ENCODE data around the gene KLF6.
A peak's percentile ranks its signal among the peaks of the same experiment; 100 is the strongest.

KLF6 gene

DNA sequence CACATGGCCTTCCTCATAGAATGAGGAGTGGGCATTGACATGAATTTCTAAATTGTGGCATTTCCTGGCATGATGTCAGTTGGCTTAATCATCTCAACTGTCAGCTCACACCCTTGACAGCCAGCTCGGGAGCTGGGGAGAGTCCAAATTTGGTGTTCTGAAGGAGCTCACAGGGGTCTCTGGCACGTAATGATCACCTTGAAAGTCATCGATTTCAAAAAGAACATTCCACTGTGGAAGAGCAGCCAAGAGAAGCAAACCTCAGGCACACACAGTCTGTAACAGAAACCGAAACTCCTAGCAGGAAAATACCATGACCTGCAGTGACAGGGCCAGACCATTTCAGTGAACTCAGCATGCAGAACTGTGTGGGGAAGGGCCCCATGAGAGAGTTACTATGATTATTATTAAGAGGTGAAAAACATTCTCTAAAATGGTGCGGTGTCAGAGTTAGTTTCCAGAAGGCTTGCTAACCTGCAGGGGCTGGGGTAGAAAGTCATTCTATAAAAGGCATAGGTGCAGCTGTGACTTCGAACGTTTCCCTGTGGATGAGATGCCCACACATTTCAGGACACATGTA is 26.4 kb upstream of the KLF6 start:
- DNase-seq (ENCODE audit: low read depth), result peak; percentile 59

DNA sequence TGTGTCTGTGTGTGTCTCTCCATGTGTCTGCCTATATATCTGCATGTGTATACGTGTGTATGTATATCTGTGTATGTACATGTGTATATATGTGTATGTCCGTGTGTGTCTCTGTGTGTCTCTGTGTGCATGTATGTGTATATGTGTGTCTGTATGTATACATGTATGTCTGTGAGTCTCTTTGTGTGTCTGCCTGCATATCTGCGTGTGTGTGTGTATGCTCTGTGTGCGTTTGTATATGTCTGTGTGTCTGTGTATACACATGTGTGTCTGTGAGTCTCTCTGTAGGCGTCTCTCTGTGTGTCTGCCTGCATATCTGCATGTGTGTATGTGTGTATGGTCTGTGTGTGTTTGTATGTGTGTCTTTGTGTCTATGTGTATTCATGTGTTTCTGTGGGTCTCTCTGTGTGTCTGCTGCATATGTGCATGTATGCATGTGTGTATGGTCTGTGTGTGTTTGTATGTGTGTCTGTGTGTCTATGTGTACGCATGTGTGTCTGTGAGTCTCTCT is 23.7 kb upstream of the KLF6 start:
- no peak for DNase-seq (ENCODE audit: low read depth)

DNA sequence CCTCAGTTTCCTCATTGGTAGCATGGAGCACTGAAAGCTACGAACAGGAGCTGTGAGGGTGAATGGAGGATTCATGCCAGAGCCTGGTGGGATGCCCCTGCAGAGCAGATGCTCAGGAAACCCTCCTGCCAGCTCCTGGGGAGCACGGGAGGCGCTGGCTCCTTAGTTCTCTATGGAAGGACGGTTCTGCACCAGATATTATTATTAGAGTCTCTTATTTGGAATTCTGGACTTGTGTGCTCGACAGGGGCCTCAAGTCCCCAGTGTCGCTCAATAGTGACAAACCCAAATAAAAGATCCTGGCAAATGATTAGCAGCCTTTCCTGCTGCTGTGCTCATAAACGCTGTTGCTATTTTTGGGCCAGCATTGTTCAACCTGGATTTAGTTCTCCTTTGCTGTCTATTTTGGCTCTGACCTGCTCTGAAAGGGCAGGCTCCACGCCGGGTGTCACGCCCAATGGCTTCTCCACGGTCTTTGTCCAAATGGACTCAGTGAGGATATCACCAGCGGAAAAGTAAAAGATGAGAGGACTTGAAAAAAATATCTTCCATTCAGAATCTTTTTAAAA is 23.0 kb upstream of the KLF6 start:
- no peak for DNase-seq (ENCODE audit: low read depth)

DNA sequence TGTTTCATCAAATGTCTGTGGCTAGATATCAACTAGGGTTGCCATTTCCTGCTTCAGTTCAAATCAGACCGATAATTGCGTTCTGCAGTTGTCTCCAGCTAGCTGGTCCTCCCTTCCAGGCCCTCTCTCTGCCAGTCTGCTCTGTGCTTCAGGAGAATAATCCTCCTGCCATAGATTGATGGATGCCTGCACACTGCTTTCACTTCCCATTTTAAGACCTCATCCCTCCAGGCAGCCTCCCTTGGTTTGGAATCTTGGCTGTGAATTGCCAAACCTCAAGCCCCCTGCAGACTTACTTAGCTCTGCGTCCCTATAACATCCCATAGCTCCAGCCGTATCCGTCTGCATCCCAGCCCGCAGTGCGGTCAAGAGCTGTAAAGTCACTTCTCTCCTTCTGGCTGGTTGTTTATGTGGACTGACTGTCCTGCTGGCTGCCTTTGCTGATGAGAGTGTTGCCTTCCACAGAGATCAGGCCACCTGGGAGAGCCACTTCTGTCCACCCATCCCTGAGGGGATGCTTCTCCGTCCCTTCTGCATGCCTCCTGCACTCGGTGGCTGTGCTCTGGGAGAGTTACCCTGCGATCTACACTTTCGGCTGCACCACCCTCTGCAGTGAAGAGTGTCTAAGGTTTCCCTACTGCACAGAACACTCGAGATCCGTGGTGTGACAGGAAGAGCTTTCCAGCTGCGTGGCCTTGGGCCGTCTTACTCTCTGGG is 22.4 kb upstream of the KLF6 start:
- no peak for DNase-seq (ENCODE audit: low read depth)

DNA sequence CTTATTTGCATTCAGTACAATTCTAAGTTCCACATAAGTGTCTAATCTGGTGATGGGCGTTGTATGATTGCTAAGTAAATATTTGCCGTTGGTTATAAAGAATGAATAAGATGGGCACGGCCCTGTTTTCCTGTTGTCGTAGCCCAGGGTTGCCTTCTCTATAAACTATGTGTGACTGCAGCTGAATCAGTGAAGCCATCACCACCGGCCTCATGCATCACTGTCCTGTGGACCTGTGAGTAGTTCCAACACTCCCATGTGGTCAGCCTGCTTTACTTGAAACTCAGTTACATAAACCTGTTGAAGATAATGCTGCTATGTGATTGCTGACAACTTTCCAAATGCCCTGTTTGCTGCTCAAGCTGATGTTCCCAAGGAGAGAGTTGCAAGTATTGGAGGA is 21.6 kb upstream of the KLF6 start:
- DNase-seq (ENCODE audit: low read depth), result peak; percentile 80

DNA sequence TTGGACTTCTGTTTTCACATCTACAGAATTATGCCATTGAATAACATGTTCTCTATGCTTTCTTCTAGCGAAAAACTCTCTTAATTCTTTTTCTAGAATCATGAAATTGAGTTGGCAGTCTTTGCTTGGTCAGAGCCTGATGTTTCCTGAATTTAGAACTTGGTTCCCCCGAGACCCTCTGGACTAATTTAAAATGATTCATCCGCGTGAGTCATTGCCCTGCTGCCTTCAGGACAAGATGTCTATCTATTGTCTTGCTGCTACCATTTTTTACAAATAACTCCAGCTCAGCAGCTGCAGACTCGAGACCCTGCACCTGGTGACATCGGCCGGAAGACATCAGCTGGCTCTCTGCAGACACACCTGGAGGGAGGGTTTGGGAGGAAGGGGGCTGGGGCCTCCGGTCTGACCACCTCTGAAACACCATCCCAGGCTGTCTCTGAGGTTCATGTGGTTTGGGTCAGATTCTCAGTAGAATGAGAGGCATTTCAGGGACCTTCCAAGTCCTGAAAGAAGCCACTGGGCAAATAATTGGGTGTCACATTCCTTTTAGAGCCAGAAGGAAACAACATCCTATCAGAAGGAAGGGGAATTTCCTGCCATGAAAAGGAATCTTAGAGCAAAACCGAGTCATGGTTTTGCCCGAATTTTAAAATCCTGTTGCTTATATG is 20.9 kb upstream of the KLF6 start:
- DNase-seq (ENCODE audit: low read depth), result peak; percentile 96

DNA sequence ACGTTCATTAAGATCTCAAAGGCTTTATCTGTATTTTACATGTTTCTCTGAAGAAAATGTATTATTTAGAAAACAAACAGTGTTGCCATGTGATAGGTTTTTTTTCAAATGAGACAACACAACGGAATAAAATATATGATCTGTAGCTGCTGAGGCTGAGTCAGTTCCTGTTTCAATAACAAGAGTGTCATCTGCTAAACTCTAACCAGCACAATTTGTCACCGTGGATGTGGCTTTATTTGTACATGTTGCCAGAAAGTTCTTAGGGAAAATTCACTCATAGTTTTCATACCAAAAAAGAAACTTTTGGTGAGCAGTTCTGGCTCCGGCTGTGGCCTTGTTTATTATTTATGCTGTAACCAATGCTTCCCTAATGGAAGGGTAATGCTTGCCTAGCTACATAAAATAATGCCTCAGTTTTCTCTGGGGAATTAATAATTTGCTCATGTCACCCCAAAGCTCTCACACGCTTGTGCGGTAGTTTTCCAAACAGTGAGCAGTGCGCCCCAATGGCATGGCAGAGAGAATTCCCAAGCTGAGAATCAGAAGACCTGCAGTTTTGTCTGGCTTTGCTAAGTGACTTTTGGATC is 20.3 kb upstream of the KLF6 start:
- DNase-seq (ENCODE audit: low read depth), result peak; percentile 81

DNA sequence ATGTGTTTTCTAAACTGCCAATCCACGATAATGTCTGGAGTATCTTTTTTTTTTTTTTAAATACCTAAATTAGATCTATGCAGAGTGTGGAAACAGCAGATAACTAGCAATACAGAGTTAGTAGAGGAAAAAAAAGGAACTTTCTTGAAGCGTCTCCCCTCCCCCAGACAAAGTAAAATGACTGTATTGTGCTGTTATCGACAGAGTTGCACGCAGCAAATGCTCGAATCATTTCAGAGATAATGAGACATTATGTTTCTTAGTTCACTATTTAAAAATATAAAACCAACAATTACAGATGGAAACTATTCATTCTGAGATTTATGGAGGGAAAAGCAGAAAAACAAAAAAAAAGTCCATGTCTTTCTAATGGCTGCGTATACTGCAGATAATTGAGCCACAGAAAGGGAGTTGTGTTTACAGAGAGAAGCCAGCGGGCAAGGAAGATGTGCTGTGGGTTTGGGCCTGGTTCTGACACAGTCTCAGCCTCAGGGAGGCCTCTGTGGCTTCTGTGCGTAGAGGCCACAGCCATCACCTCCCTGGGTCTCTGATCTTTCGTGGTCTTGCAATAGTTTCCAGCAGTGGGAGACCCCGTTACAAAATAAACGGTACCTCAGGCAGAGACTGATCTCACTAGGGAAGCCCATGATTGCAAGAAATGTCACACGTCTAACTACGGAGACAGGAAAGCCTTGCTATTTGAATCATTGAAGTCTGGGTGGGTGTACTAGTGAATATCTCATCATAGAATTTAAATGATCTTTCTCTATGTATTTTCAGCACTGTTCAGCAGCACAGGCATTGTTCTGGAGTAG is 19.1 kb upstream of the KLF6 start:
- no peak for DNase-seq (ENCODE audit: low read depth)

DNA sequence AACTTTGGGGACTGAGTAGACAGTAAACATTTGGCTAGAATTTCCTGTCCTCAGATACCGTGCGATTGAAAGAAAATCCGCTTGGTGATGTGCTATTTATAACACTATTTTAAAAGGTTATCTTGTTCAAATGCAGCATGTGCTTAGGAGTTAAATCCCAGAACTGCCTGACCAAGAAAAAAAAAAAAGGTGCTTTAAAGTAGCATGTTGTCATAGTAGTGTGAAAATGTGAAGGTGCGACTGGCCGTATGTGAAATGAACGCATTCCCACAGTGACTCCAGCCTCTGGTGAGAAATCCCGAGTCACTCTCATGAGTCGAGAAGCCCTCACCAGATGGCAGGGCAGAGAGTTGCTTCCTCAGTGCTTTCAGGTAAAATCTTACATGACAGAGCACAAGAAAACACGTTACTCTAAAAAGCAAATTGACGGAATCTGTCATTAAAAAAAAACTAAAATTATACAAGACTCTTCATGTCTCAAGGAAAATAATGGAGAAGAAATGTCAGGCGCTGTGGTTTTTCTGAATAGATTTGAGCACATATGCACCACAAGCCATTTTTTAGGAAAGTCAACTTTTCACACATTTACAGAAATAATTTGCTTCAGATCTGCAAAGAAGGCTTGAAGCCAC is 18.4 kb upstream of the KLF6 start:
- no peak for DNase-seq (ENCODE audit: low read depth)

DNA sequence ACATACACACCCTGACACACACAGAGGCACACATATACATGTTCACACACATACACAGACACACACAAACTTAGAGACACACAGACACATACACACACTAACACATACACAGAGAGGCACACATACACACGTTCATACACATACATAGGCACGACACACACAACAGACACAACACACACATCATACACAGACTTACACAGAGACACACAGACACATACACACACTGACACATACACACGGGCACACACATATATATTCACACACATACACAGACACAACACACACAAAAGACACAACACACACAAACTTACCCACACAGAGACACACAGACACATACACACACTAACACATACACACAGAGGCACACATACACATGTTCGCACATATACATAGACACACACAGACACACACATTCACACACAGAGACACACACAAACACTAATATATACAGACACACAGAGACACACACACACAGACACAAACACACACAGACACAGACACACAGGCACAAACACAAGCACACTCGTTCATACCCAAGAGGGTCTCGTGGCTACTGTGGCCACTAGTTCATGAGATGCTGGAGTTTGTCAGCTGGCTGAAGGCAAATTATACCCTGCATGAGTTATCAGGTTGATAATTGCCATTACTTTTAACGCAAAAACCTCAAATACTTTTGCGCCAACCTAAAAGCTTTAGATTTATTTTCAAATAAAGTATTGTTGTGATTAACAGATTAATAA is 17.7 kb upstream of the KLF6 start:
- no peak for DNase-seq (ENCODE audit: low read depth)

DNA sequence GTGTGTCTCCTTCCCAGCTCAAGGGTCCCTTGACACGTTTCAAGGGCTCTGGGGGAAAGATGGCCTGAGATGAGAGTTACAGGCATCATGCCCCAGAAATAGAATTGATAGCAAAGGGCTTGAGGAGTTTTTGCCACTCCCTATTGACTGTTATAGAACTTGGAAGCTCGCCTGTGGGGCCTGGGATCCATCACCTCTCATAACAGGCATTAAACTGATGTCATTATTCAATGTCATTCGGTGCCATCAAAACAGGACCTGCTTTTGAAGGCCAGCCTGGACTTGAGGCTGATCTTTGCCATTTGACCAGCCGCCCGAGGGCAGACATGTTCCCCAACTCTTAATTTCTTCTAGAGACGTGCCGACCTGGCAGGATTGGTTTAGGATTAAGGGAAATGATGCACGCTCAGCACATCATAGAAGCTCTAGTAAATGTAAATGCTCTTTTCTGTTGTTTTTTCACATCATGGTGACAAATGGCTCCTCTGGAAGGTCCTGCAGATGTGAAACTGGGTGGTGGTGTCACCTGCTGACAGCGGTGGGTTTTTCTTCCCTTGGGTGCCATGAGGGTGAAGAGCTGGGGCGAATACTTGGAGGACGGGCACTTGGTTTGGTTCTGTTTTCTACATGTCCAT is 16.7 kb upstream of the KLF6 start:
- no peak for DNase-seq (ENCODE audit: low read depth)

DNA sequence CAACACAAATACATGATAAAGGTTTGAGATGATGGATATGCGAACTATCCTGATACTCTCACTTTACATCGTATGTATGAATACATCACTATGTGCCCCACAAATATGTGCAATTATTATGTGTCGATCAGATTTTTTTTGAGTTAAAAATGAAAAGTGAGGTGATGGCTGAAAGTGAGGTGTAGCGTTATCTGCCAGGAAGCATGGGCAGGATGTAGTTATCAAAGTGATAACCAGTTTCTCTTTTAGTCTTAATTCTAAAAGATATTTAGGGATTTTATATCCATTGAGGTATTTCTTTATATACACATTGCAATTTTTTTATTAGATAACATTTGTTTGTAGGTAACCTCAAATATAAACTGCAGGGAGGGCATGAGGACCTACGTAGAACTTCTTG is 15.6 kb upstream of the KLF6 start:
- no peak for DNase-seq (ENCODE audit: low read depth)

DNA sequence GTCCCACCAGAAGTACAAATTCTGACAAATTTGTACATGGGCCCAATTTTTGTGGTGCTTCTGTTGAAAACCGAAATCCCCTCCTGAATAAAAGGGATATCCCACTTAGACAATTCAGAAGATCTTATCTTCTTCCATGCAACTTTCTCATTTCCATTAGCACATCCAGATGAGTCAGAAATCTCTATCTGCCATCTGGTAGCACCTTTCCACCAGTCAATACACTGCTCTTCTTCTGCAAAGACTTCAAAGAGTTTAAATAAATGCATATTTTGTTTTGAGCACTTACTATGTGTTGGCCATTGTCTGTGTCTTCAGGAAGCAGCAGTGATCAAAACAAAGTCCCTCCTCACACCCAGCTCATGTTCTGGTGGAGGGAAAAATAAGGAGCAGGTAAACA is 12.7 kb upstream of the KLF6 start:
- DNase-seq (ENCODE audit: low read depth), result no peak

DNA sequence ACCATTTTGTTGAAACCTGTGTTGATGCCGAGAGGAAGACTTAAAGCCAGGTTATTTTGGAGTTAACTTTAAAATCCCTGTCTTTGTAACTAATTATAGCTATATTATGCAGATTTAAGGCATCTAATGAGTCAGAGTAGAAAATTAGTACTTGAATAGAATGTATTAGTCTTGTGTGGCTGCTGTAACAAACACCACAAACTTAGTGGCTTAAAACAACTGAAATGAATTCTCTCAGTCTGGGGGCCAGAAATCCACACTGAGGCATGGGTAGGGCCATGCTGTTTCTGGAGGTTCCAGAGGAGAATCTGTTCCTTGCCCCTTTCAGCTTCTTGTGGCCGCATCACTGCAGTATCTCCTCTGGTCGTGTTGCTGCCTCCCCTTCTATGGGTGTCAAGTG is 8.5 kb upstream of the KLF6 start:
- no peak for DNase-seq (ENCODE audit: low read depth)

DNA sequence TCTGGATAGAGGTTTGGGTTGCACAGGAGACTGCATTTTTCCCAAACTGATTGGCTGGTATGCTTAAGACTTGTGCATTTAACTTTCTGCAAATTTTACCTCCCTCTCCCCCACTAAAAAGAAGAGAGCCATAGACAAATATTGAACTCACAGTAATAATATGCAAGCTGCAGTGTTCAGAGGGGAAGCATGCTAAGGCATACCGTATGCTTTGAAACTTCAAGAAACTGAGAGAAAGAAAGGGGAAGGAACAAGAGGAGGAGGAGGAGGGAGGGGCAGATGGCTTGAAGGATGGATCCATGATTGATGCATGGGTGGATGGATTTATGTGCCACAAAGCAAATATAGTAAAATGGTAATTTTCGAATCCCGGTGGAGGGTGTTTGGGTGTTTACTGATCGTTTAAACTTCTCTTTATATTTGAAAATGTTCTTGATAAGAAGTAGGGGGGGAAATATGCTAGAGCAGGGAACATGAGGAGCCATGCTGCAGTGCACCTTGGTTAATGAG is 7.8 kb upstream of the KLF6 start:
- no peak for DNase-seq (ENCODE audit: low read depth)

DNA sequence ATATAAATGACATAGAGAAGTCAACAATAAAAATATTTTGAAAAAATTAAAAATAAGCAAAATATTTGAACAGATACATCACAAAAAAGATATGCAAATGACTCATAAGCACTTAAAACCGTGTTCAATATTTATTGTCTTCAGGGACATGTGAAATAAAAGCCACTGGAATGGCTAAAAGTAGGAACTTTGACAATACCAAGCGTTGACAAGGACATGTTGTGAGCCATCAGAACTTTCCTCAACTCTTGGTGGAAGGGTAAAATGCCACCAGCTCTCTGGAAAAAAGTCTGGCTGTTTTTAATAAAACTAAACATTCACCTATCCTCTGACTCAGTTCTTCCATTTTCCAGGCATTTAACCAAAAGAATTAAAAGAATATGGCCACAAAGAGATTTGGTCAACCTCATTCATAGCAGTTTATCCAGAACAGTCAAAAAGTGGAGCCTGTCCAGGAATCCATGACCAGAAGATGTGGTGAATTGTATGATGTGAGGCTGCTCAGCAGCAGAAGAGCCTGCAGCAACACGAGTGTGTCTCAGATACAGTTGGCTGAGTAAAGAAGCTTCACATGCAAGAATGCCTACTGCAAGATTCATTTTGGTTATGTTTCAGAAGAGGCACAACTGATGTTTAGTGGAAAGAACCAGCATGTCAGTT is 7.1 kb upstream of the KLF6 start:
- peak; percentile 87 for DNase-seq (ENCODE audit: low read depth)

DNA sequence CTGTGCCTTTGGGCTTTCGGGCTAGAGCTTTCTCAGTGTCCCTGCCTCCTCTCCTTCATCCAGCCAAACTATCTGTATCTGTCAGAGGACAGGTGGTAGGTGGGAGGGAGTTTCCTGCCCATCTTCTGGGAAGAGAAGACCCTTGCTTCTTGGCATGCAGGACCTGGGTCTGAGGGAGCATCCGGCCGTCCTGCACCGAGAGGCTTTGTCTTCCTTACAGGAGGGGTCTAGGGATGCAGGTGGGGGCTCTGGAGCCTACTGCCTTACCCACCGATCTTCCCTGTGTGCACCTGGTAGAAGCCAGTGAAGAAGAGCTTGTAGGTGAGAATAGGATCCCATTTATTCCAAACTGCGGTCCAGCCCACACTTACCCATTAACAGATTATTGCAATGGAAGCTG is 5.8 kb upstream of the KLF6 start:
- DNase-seq (ENCODE audit: low read depth), result no peak

DNA sequence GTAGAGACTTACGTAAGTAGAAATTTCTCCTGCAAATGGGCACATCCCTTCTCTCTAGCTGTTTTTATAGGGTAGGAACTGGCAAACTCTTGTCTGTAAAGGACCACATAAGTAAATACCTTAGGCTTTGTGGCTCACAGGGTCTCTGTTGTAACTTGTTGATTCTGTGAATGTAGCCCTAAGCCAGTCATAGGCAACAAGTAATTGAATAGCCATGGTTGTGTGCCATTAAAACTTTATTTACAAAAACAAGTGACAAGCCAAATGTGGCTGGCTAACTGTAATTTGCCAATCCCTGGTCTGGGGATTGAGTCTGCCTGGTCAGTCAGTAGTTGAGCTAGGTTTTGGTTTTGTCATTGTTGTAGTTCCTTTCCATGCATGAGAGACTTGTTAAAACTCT is 5.3 kb upstream of the KLF6 start:
- DNase-seq (ENCODE audit: low read depth), result no peak

DNA sequence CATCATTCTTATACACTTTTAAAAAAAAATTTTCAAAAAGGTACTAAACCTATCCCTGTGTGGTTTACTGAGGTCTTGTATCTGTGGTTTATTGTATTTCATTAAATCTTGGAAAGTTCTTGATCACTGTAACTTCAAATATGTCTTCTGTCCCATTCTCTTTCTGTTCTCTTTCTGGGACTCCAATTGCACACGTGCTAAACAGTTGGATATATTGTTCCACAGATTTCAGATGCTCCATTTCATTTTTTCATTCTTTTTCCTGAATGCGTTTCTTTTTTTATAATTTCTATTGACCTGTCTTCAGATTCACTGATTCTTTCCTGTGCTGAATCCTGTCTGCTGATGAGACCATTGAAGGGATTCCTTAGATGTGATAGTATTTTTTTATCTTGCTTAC is 4.6 kb upstream of the KLF6 start:
- DNase-seq (ENCODE audit: low read depth), result no peak

Data from stromal cell of bone marrow (primary cell).